ENCODE measurements around the gene CLC.

DNA sequence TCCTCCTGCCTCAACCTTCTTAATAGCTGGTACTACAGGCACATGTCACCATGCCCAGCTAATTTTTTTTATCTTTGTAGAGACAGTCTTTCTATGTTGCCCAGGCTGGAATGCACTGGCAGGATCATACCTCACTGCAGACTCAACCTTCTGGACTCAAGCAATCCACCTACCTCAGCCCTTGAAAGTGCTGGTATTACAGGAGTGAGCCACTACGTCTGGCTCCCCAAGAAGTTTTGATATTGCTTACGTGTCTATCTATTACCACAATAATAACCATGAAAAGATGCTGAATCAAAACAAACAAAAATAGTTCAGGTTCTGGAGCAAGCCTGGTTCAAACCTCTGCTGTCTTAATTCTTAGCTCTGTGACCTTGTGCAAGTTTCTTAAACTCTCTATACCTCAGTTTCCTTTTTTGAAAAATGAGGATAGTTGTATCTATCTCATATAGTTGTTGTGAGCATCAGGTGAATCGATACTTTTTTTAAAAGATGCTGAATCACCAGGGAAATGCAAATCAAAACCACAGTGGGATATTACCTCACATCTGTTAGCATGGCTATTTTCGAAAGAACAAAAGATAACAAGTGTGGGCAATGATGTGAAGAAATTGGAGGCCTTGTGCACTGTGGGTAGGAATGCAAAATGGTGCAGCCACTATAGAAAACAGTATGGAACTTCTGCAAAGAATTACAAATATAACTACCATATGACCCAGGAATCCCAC, 21.8 kb upstream of the CLC start:
- TF ChIP-seq, protein P1, sequence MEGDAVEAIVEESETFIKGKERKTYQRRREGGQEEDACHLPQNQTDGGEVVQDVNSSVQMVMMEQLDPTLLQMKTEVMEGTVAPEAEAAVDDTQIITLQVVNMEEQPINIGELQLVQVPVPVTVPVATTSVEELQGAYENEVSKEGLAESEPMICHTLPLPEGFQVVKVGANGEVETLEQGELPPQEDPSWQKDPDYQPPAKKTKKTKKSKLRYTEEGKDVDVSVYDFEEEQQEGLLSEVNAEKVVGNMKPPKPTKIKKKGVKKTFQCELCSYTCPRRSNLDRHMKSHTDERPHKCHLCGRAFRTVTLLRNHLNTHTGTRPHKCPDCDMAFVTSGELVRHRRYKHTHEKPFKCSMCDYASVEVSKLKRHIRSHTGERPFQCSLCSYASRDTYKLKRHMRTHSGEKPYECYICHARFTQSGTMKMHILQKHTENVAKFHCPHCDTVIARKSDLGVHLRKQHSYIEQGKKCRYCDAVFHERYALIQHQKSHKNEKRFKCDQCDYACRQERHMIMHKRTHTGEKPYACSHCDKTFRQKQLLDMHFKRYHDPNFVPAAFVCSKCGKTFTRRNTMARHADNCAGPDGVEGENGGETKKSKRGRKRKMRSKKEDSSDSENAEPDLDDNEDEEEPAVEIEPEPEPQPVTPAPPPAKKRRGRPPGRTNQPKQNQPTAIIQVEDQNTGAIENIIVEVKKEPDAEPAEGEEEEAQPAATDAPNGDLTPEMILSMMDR (IDR thresholded peaks at IDR 0.05), result no peak
- TF ChIP-seq POLR2A (IDR thresholded peaks at IDR 0.05), result no peak
- TF ChIP-seq EP300 (IDR thresholded peaks at IDR 0.05), result no peak

Data from ovary (tissue), 3 donors.